Hepatic stellate cell (primary cell): ENCODE measurements around the gene EXOC4.

Experiments used
- DNase-seq: peaks from one replicate; pipeline ENCODE4 v3.0.0; 2011; ENCODE audit warnings: low spot score

Gene EXOC4

DNA sequence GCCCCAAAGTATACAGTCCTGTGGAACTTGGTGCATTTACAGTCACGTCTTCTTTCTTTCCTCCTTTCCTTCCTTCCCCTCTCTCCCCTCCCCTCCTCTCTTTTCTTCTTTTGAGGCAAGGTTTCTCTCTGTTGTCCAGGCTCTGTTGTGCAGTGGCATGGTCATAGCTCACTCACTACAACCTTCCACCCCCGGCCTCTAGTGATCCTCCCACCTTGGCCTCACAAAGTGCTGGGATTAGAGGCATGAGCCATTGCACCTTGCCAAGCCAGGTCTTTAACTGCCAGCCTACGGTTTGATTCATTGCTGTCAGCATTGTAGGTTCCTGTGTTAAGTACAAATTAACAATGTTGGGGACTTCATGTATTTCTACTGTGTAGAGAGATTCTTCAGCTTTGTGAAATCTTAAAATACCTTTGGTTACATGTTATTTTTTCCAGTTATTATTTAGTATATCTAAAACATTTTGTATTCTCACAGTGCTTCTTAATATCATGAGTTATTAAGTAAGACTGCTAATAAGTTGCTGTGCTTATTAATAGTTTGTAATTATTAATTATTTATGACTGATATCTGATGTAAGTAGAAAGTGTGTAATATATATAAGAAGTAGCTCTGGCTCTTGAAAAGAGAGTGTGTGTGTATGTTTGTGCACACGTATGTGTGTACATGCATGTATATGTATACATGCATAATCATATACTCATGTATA is 320.8 kb downstream of the EXOC4 start:
- DNase-seq: no peak

DNA sequence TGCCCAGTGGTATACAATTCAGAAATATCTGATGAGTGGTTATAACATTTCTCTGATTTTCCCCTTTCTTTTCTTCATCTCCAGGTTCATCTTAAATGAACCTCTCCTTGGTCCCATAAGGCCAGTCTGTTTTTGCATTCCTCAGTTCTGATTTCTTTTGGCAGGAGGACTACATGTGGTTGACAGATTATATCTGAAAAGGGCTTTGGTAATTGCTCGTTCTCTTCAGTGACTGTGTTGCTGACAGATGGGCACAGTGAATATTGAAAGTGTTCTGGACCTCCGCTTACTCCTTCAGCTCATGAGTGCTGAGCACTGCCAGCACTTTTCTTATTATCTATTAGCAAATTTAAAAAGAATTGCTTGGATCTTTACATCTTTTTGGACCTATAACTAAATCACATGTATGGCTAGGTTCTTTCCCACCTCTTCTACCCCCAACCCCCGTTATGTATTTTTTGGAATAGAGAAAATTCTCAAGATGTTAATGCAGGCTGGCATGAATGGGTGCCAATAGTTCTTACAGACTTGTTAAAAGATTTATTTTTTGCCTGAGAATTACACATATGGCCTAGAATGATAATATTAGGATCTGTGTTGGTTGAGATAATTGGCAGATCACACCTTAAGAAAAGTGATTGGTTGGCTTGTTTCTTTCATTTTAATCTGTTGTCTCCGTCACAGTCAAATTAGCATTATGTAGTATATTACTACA is 323.0 kb downstream of the EXOC4 start:
- no peak for DNase-seq

DNA sequence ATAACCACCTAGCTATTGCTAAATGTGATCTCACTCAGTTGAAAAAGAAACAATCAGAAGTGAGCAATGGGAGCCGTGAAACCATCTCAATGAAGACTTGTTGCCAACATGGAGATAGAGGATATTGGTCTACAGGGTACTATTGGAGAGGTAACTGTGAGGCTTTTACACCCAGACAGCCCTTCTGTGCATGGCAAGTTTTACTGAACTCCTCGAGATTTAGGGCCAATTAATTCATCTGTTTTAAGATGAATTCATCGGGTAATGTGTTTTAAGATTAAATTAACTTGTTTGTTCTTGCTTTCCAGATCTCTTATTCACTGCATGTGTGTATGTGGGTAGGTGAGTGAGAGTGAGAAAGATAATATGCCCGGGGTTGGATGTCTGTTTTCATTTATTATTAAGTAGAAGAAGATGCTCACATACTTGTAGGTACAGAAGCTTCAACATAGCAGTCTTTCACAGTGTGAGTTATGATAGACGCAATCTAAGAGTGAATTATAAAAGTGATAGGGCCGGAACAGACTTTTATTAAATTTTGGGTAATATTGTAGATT is 323.8 kb downstream of the EXOC4 start:
- DNase-seq: no peak

DNA sequence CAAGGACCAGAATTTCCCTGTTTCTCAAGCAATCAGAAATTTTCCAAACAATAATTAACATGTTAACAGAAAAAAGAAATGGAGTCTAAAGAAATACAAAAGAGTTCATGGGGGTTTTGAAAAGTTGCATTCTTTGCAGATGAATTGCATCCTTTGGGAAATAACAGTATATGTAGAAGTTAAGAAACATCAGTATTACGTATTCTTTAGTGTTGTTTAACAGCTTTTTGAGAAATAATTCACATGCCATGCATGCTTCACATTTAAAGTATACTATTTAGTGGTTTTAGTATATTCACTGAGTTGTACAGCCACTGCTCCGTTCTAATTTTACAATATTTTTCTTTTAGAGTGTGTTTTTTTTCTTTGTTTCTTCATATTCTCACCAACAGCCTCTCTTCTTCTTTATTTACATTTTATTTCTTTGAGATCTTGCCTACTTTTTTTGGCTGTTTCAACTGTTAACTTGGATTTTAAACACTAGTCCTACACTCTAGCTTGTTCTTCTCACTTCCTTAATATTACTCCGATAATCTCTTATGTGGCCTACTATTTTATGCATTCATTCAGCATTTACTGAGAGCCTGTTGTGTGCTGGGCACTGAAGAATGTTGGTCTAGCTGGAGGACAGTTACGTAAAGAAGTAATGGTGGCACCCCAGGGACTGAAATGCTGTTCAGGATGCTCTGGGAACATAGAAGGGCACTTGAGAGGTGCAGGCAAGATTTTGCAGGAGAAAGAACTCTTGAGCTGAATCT is 330.1 kb downstream of the EXOC4 start:
- DNase-seq: peak; percentile 42

DNA sequence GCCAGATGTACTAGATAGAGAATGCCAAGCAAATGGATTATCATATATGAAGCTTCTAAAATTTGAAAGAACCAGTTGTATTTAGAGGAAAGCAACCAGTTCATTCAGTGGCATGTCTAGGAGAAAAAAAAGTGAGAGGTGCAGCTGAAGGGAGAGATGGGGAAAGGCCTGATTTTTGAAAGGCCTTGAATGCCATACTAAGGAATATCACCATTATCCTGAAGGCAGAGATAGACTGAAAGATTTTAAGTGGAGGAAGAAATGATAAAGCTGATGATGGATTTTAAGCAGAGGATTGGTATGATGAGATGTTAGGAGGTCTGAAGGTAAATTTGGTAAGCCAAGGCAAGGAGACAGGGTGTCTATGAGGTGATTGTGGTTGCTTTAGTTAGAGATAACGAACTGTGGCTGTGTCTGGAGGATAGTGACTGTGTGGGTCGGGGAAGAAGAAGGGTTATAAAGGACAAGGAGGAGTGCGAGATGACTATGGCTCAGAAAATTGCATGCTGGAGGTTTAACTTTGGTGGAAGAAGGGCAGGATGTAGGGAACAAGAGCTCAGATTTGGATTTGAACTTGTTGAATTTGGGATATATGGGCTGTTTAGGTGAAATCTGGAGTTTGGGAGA is 330.8 kb downstream of the EXOC4 start:
- no peak for DNase-seq

DNA sequence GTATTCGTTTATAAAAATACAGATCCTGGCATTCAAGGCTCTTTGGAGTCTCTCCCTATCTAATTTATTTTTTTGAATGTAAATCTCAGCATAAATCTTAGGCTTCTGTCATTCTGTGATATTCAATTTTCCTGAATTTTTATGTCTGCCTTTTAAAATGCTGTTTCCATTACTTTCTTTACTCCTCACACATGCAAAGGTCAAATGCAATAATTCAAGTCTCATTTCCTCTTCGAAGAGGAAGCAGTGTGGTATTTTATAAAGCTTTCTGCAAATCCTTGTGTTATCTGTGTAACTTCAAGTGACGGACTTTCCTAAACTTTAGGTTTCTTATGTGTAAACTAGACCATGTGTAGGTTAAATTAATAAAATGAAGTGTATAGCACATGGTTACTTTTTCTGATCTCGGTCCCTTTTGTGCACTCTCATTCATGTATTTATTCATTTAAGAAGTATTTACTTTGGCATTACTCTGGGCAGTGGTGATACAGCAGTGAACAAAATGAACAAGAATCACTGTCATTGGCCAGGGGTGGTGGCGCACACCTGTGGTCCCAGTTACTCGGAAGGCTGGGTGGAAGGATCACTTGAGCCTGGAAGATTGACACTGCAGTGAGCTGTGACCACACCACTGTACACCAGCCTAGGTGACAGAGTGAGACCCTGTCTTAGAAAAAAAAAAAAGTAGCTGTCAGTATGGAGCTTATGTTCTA is 332.2 kb downstream of the EXOC4 start:
- DNase-seq: no peak

DNA sequence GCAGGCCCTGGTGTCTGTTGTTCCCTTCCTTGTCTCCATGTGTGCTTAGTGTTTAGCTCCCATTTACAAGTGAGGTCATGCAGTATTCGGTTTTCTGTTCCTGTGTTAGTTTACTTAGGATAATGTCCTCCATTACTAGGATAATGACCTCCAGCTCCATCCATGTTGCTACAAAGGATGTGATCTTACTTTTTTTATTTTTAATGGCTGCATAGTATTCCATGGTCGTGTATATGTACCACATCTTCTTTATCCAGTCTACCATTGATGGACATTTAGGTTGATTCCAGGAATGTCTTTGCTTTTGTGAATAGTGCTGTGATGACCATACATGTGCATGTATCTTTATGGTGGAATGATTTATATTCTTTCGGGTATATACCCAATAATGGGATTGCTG is 333.4 kb downstream of the EXOC4 start:
- no peak for DNase-seq

DNA sequence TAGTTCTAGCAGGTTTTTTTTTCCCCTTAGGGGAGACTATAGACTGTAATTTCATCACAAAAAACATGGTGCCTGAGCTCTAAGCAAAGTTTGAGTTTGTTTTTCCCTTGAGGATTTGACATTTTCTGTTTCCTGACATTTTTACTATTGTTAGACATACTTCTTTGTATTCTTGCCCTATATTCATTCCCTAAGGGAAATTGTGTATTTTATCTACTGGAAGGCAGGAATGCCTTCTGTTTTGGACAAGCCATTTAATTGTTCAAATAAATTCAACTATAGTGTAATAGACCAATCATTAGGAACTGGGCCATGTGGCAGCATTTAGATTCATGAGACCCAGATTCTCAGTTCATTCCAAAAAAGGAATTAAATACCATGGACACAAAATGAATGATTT is 335.0 kb downstream of the EXOC4 start:
- no peak for DNase-seq

DNA sequence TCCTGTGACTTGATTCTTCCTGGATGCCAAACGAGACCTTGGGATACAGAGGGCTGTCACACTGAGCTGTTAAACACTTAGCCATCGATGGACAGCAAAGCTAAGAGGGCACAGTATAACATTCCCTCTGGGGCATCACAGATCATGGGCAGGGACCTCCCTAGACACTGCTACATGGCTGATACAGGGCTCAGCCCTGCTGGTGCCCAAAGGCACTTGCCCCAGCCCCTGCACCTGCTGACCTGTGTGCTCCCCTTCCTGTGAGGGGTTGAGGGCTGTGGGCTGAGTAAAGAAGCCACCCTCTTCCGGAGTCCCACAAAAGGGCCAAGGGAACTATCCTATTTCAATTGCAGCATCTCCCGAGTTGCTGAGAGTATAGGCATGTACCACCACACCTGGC is 337.9 kb downstream of the EXOC4 start:
- no peak for DNase-seq

DNA sequence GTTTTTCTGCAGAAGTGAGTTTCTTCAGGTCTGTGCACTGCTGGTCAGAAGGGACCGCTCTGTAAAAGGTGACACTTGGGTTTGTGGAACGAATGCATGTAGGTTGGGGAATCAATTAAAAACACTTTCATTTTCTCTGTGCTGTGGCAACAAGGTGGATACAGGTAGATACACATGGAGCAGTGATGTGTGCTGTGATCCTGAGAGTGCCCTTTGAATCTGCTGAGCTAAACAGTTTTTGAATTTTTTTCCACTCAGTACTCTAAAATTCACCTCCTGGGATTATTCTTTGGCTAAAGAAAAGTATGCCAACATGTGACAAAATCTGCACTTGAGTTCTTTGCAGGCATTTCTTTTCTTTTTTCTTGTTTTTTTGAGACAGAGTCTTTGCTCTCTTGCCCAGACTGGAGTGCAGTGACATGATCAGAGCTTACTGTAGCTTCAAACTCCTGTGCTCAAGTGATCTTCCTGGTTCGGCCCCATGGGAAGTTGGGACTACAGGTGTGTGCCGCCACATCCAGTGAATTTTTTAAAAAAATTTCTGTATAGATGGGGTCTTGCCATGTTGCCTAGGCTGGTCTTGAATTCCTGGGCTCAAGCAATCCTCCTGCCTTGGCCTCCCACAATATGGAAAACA is 338.9 kb downstream of the EXOC4 start:
- no peak for DNase-seq

DNA sequence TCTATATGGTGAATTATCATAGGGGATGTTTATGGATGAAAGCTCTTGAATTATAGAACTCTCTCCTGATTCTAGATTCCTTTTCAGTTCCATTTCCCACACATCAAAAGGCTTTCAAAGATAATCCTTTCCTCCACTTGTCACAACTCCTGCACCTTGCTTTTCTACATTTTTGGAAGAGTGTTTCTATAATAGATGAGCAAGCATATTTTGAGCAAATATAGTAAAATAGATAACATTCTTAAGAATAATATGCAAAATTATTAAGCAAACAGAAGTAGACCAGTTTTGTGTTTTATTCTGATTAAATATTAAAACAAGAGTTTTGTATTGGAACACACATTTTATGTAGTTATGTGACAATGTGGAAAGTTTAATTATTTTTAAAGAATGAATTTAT is 340.7 kb downstream of the EXOC4 start:
- DNase-seq: no peak

DNA sequence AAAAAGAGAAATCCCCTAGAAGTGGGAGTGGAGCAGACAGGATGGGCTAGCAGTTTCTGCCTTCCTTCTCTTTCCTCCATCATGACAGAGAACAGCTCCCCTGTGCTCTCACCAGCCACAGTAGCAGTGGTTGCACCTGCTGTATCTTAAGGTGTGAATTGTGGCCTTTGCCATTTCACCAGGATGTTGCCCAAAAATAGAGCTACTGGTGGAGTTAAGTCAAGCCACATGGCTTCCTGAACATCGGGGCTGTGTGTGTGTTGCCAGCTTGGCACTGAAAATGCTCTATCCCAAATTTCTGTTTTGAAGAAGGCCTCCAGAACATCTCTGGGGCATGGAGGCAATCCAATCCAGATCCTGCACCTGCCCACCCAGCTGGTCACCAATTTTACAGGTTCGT is 348.7 kb downstream of the EXOC4 start:
- no peak for DNase-seq

DNA sequence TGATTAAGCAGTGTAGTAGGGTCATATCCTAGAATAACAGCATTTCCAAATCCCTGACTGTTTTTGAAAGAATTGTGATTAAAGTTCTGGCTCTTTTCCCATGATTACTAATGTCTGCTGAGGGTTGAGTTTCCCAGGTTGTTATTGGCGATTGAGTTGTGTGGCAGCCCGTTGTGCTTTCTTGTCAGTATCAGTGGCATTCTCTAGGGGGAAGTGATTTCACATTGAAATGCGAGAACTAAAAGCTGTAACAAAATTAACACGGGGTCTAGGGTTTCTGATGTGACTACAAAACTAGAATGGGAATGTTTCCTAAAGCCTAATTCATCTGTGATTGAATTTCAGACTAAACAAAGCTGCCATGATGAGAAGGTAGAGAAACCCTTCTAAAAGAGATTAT is 349.4 kb downstream of the EXOC4 start:
- no peak for DNase-seq

DNA sequence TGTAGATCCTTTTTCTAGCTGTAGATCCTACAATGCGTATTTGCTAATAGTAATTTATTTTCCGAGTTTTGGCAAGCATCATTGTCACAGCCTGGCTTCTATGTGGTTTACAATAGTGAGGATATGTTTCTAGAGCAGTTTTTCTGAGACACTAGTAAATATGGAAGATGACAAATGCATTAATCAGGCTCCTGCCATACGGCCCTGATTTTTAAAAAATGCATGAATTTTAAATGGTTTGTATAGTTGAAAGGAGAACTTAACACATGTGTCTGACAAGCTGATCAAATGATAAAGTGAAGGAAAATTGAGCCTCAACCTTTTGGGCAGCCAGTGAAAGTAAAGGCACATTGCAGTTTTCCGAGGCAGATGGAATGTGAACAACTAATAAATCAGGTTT is 354.1 kb downstream of the EXOC4 start:
- DNase-seq: no peak

DNA sequence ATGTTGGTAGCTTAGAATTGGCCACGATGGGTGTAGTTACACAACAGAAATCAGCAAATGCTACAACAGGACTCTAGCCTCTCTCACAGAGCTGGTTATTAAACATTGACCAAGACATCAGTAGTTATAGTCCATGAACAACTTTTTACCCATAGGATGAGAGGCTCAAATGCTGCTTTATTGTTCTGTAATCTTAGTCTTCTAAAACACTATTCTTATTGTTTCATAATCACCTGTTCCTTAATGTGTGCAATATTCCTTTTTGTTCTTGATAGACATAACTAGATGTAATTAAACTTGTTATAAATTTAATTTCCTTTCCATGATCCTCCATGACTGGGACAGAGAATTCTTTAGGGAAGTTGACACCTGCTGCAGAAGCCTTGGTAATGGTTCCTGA is 356.9 kb downstream of the EXOC4 start:
- DNase-seq: no peak

DNA sequence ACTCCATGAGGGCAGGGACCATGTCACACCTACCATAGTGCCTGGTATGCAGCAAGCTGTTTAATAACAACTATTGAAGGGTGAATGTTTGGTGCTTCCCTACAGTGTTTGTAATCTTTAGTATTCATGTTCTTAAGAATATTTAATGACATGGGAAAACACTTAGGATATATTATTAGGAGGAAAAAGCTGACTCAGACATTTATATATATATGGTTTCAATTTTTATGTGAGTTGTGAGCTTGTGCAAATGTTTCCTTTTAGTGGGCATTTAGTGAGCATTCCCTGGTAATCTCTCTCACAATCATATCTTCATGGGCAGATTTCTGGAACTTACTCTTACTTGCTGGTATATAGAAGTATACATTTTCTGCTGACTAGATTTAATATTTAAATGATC is 359.1 kb downstream of the EXOC4 start:
- no peak for DNase-seq

DNA sequence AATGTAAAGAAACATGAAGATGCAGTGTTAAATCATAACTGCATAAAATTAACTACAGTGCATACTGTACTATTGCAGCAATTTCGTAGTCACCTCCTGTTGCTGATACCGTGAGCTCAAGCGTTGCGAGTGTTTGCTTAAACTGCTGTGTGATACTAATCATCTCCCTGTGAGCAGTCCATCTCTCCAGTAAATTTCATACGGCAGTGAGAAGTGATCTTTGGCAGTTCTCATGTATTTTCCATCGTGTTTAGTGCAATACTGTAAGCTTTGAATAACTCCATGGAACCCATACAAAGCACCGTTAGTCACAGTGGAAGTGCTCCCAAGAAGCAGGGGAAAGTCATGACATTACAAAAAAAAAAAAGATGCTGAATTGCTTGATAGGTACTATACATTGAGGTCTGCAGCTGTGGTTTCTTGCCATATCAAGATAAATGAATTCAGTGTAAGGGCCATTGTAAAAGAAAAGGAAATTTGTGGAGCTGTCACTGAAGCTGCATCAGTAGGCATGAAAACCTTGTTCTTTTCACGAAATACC is 360.4 kb downstream of the EXOC4 start:
- no peak for DNase-seq

DNA sequence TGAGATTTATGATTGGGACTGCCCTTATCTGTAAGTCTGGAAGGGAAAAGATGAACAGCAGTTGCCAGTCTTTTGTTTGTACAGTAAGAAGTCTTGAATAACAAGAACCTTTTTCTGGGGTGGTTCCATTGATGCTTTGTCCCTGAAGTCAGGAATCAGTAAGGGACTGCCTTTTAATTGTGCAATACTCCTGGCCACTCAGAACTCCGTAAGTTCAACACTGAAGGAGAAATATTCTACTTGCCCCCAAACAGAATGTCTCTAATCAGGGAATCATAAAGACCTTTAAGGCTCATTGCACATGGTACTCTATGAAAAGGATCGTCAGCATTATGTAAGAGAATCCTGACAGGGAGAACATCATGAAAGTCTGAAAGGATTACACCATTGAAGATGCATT is 361.4 kb downstream of the EXOC4 start:
- no peak for DNase-seq

DNA sequence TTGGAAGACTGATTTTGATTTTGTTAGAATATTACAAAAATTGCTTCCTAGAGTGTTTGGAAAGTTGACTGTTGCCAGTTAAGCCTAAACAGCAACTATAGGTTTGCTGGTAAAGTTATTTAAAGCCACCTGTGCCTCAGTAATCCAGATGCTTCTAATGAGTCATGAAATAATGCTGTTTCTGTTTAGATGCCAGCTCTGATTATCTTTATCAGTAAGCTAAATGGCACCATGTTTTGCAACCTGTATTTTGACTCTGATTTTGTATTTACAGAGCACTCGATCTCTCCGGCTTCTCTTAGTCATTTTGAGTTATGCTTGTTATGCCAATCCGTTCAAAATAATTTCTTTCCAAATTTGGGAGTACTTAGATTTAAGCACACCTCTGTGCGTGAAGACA is 366.1 kb downstream of the EXOC4 start:
- DNase-seq: no peak

DNA sequence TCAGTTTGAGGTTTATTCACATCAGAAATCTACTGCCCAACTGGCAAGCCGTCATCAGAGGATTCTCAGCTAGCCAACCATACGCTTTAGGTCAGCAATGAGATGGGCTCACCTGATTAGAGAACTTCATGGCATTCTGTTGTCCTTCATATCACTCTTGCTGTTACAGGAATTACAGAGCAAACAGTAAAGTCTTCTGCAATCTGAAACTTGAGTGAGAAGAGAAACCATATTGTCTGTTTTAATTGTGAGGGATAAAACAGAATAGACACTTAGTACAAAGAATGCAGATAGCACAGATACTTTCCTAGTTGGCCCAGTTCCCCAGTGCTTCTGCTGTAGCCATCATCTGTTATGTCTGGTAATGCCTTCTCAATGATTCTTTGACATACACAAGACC is 366.6 kb downstream of the EXOC4 start:
- DNase-seq: no peak

DNA sequence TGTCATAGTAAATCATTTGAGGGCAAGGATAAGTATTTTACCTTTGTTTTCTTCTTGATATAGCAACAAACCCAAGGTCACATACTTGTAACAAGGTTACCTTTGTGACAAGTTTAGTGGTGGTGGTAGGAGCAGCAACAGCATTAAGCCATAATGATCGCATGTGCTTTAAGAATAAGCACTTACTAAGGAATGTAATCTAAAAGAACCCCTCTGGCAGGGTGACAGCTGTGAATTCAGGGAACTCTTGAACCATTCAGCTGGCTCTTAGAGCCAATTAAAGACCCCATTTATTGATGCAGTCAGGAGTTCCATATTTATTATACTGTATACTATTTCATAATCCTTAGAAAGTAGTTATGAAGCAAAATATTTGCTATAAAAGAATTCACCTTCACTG is 370.8 kb downstream of the EXOC4 start:
- no peak for DNase-seq
